ENCODE measurements around the gene DENND4C.

The DENND4C gene

GRCh38 chr9:19270421-19270949 is 40.0 kb downstream of the DENND4C start:
- FAIRE-seq = no peak

GRCh38 chr9:19271081-19271480 is 40.6 kb downstream of the DENND4C start:
- no peak for FAIRE-seq

GRCh38 chr9:19281801-19282200 is 51.3 kb downstream of the DENND4C start:
- peak; percentile 74 for FAIRE-seq

- no peak for FAIRE-seq
Measured at GRCh38 chr9:19283072-19283710, 52.7 kb downstream of the DENND4C start.

- no peak for FAIRE-seq
Measured at GRCh38 chr9:19284729-19285128, 54.2 kb downstream of the DENND4C start.

GRCh38 chr9:19286634-19287188 is 56.2 kb downstream of the DENND4C start:
- no peak for FAIRE-seq

GRCh38 chr9:19288081-19288480 is 57.6 kb downstream of the DENND4C start:
- FAIRE-seq = no peak

- no peak for FAIRE-seq
Measured at GRCh38 chr9:19290103-19290502, 59.6 kb downstream of the DENND4C start.

- FAIRE-seq = no peak
Measured at GRCh38 chr9:19294219-19294618, 63.7 kb downstream of the DENND4C start.

GRCh38 chr9:19298436-19299000 is 68.0 kb downstream of the DENND4C start:
- FAIRE-seq = no peak

GRCh38 chr9:19303216-19303615 is 72.7 kb downstream of the DENND4C start:
- no peak for FAIRE-seq

- no peak for FAIRE-seq
Measured at GRCh38 chr9:19306568-19306967, 76.1 kb downstream of the DENND4C start.

GRCh38 chr9:19310246-19310645 is 79.8 kb downstream of the DENND4C start:
- no peak for FAIRE-seq

GRCh38 chr9:19313573-19313972 is 83.1 kb downstream of the DENND4C start:
- FAIRE-seq = no peak

GRCh38 chr9:19320495-19320894 is 90.0 kb downstream of the DENND4C start:
- FAIRE-seq = no peak

- no peak for FAIRE-seq
Measured at GRCh38 chr9:19331877-19332276, 101.4 kb downstream of the DENND4C start.

- FAIRE-seq = no peak
Measured at GRCh38 chr9:19336166-19336565, 105.7 kb downstream of the DENND4C start.

- FAIRE-seq = no peak
Measured at GRCh38 chr9:19342947-19343346, 112.5 kb downstream of the DENND4C start.

GRCh38 chr9:19358701-19359100 is 128.2 kb downstream of the DENND4C start:
- FAIRE-seq = no peak

GRCh38 chr9:19369107-19369506 is 138.6 kb downstream of the DENND4C start:
- FAIRE-seq = no peak

GRCh38 chr9:19371942-19372341 is 141.4 kb downstream of the DENND4C start:
- FAIRE-seq = no peak

GRCh38 chr9:19372567-19372966 is 142.1 kb downstream of the DENND4C start:
- no peak for FAIRE-seq

- FAIRE-seq = no peak
Measured at GRCh38 chr9:19373527-19373926, 143.0 kb downstream of the DENND4C start.

GRCh38 chr9:19375538-19375937 is 145.0 kb downstream of the DENND4C start:
- no peak for FAIRE-seq
